Measurements from ENCODE around the gene C2CD4D.

- TF ChIP-seq CTCF (IDR thresholded peaks at IDR 0.05; ENCODE audit: insufficient read depth, low read length, poor library complexity, severe bottlenecking) (no peak), EZH2phosphoT487 (conservative IDR thresholded peaks at IDR 0.05; ENCODE audit: low read length) (no peak)
Observed at GRCh38 chr1:151858886-151859665, 19.5 kb upstream of the C2CD4D start.

All from SU-DHL-6 (cell line).